G401 (cell line): ENCODE results near the gene SLC2A5. TPM values are rescaled to one million over a fixed set of nuclear protein-coding genes. Genes with fewer than 3 reads are reported as not detected.
A peak's percentile ranks its signal among the peaks of the same experiment; 100 is the strongest.

Experiments
- DNase-seq: peaks from one replicate; pipeline ENCODE4 v3.0.0-alpha.2; 2015; ENCODE audit warnings: low spot score
- in situ Hi-C: cut with HindIII; loops from 2 replicates; pipeline ENCODE4 v1.10.0; 2016; ENCODE audit warnings: low sequenced_read_pairs, mixed read lengths
- total RNA-seq: library from RNA; depleted of rRNA; stranded (reverse); fragments of >200 nt; shearing (Covaris generic); gene quantifications from 2 replicates; pipeline ENCODE4 v1.2.3, GENCODE V29; 2014; rRNA removed

Gene SLC2A5
- total RNA-seq, 1 experiment from 2014 or later, result 0.64 TPM

- in situ Hi-C loops, result no loop called here
- DNase-seq, result no peak
Measured at GRCh38 chr1:8988618-8988967, 80.8 kb downstream of the SLC2A5 start.

- peak; percentile 30 for DNase-seq
- in situ Hi-C loops, result no loop called here
Measured at GRCh38 chr1:8987881-8988617, 81.4 kb downstream of the SLC2A5 start.

- in situ Hi-C loops, result no loop called here
- DNase-seq, result no peak
Measured at GRCh38 chr1:8986814-8987190, 82.6 kb downstream of the SLC2A5 start.

GRCh38 chr1:8985915-8986813, 83.3 kb downstream of the SLC2A5 start:
- in situ Hi-C loops, result no loop called here
- DNase-seq, result peak; percentile 71

Other genes with a start within 250 kb of the SLC2A5 start
- 1,614 and 1,928 TPM in 2 replicates for gene ENO1, start 190.9 kb downstream of the SLC2A5 start, total RNA-seq
- gene CA6, start 123.8 kb downstream of the SLC2A5 start, total RNA-seq, result not detected in 2 replicates
- not detected in 2 replicates for gene SLC2A7, start 43.2 kb downstream of the SLC2A5 start, total RNA-seq
- 6.9 and 7.6 TPM in 2 replicates for gene GPR157, start 59.5 kb upstream of the SLC2A5 start, total RNA-seq
- 14.0 and 17.6 TPM in 2 replicates for gene H6PD, start 165.1 kb upstream of the SLC2A5 start, total RNA-seq
- gene SPSB1, start 223.3 kb upstream of the SLC2A5 start, total RNA-seq, result 25.1 and 38.8 TPM in 2 replicates